ENCODE data around the gene SORCS2. TPM values are rescaled to one million over a fixed set of nuclear protein-coding genes. Genes with fewer than 3 reads are reported as not detected.

SORCS2 gene
- total RNA-seq, 2 experiments from 2014 or later, result not detected

GRCh38 chr4:7260569-7260968 is 68.2 kb downstream of the SORCS2 start:
- H3K4me1 Mint-ChIP-seq, result no peaks in the 10 kb centered on the region
- DNase-seq, result no peak
- no peak overlapping the region for H3K4me3 Mint-ChIP-seq
- no peaks in the 10 kb centered on the region for H3K9me3 Mint-ChIP-seq
- no peaks in the 10 kb centered on the region for H3K27me3 Mint-ChIP-seq
- no peak overlapping the region for H3K27ac Mint-ChIP-seq
- no peaks in the 10 kb centered on the region for H3K36me3 Mint-ChIP-seq

GRCh38 chr4:7261087-7261486 is 68.7 kb downstream of the SORCS2 start:
- H3K9me3 Mint-ChIP-seq, result no peaks in the 10 kb centered on the region
- DNase-seq, result no peak
- no peaks in the 10 kb centered on the region for H3K4me1 Mint-ChIP-seq
- H3K27me3 Mint-ChIP-seq, result no peaks in the 10 kb centered on the region
- H3K4me3 Mint-ChIP-seq, result no peak overlapping the region
- no peak overlapping the region for H3K27ac Mint-ChIP-seq
- H3K36me3 Mint-ChIP-seq, result no peaks in the 10 kb centered on the region

- Mint-ChIP-seq H3K27me3 (no peaks in the 10 kb centered on the region), H3K4me3 (no peak overlapping the region), H3K27ac (no peak overlapping the region), H3K4me1 (no peaks in the 10 kb centered on the region), H3K9me3 (no peaks in the 10 kb centered on the region), H3K36me3 (no peaks in the 10 kb centered on the region)
- DNase-seq, result no peak
Observed at GRCh38 chr4:7261536-7261935, 69.2 kb downstream of the SORCS2 start.

DNA sequence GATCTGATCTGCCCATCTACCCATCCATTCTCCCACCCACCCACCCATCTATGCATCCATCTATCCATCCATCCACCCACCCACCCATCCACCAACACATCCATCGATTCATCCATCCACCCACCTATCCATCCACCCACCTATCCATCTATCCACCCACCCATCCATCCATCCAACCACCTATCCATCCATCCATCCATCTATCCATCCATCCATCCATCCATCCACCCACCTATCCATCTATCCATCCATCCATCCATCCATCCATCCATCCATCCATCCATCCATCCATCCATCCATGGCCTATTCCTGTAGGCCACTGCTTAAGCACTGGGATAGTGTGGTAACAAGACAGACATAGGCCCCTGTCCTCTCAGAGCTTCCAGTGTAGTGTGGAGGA is 69.8 kb downstream of the SORCS2 start:
- Mint-ChIP-seq H3K36me3 (no peaks in the 10 kb centered on the region), H3K4me3 (no peak overlapping the region), H3K4me1 (no peaks in the 10 kb centered on the region), H3K27me3 (no peaks in the 10 kb centered on the region), H3K9me3 (no peaks in the 10 kb centered on the region), H3K27ac (no peak overlapping the region)
- DNase-seq, result no peak

DNA sequence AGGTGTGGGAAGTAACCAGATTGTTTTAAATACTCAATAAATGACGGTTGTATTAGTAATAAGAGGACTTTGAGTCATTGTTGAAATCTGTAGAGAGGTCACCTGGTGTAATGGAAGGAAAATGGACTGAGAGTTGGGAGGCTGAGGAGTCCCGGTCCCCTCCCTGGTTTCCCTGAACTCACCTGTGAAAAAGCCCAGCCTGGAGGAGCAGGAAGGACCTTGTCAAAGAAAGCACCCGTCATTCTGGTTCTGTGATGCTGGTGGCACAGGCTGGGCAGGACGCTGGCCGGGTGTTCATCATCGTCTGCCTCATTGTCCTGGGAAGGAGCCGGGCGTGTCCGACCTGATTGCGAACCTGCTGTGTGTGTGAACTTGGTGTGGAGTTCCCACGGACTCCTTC is 70.8 kb downstream of the SORCS2 start:
- Mint-ChIP-seq H3K27me3 (no peaks in the 10 kb centered on the region), H3K36me3 (no peaks in the 10 kb centered on the region), H3K4me1 (no peaks in the 10 kb centered on the region), H3K9me3 (no peaks in the 10 kb centered on the region), H3K27ac (no peak overlapping the region), H3K4me3 (no peak overlapping the region)
- no peak for DNase-seq

DNA sequence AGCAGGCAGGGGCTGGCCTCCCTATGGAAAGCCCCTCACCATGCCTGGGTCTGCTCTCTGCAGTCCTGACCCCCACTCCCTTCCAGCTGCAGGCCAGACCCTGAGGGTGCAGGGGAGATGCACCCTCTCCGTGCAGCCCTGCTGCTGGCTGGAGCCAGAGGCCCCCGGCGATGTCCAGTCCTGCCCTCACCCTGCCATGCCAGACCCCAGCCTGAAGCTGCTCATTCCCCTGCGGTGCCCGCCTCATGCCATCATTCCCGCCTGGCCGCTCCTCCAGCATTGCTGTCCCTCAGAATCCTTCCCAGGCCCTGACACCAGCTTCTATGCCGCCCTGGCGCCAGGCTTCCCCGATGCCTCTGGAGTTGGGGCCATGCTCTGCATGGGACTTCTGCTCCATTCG is 72.4 kb downstream of the SORCS2 start:
- no peak for DNase-seq
- Mint-ChIP-seq H3K9me3 (no peaks in the 10 kb centered on the region), H3K36me3 (no peaks in the 10 kb centered on the region), H3K4me3 (no peak overlapping the region), H3K27ac (no peak overlapping the region), H3K4me1 (no peaks in the 10 kb centered on the region), H3K27me3 (no peaks in the 10 kb centered on the region)

DNA sequence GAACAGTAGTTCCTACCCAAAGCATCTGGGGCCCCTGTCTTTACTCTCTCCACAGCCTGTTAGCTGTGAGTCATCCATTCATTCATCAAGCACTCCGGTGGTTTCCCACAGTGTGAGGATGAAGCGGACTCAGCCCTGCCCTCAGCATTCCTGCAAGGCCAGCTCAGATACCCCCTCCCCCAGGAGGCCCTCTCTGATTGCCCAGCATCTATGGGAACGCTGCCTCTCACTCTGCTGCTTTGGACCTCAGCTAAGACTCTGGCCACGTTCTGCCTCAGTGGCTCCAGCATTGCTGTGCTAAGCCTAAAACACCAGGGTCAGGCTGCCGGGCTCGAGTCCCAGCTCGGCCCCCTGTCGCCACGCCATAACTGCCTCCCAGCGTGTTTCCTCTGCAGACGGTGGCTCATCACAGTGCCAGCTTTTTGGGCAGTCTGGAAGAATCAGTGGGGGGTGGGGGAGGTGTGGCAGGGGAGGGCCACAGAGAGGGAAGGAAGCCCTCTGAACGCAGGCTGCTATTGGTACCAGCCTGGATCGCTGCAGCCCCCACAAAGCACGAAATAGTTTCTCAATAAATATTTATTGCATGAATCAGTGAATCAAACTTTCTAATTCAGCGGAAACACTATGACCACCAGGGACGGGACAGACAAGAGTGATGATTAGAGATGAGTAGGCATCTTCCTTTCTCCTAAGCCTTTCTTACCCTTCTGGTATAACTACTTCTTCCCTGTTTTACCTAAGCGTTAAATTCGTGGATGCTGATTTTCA is 74.4 kb downstream of the SORCS2 start:
- H3K4me1 Mint-ChIP-seq, result no peaks in the 10 kb centered on the region
- no peak overlapping the region for H3K4me3 Mint-ChIP-seq
- no peaks in the 10 kb centered on the region for H3K36me3 Mint-ChIP-seq
- no peak overlapping the region for H3K27ac Mint-ChIP-seq
- no peaks in the 10 kb centered on the region for H3K27me3 Mint-ChIP-seq
- no peak for DNase-seq
- no peaks in the 10 kb centered on the region for H3K9me3 Mint-ChIP-seq

- Mint-ChIP-seq H3K4me1 (no peaks in the 10 kb centered on the region), H3K36me3 (no peaks in the 10 kb centered on the region), H3K4me3 (no peak overlapping the region), H3K9me3 (no peaks in the 10 kb centered on the region), H3K27ac (no peak overlapping the region), H3K27me3 (no peaks in the 10 kb centered on the region)
- no peak for DNase-seq
Observed at GRCh38 chr4:7267829-7268228, 75.5 kb downstream of the SORCS2 start.

GRCh38 chr4:7268941-7269340 is 76.6 kb downstream of the SORCS2 start:
- DNase-seq, result no peak
- no peaks in the 10 kb centered on the region for H3K36me3 Mint-ChIP-seq
- no peak overlapping the region for H3K4me3 Mint-ChIP-seq

GRCh38 chr4:7270121-7270520 is 77.8 kb downstream of the SORCS2 start:
- H3K36me3 Mint-ChIP-seq, result no peaks in the 10 kb centered on the region
- H3K27me3 Mint-ChIP-seq, result no peaks in the 10 kb centered on the region
- no peak overlapping the region for H3K4me3 Mint-ChIP-seq
- no peak overlapping the region for H3K27ac Mint-ChIP-seq
- H3K9me3 Mint-ChIP-seq, result no peaks in the 10 kb centered on the region
- DNase-seq, result no peak
- no peaks in the 10 kb centered on the region for H3K4me1 Mint-ChIP-seq

More at GRCh38 chr4:7268941-7269340, 76.6 kb downstream of the SORCS2 start:
- H3K27ac Mint-ChIP-seq, result no peak overlapping the region
- H3K27me3 Mint-ChIP-seq, result no peaks in the 10 kb centered on the region
- no peaks in the 10 kb centered on the region for H3K9me3 Mint-ChIP-seq
- H3K4me1 Mint-ChIP-seq, result no peaks in the 10 kb centered on the region

DNA sequence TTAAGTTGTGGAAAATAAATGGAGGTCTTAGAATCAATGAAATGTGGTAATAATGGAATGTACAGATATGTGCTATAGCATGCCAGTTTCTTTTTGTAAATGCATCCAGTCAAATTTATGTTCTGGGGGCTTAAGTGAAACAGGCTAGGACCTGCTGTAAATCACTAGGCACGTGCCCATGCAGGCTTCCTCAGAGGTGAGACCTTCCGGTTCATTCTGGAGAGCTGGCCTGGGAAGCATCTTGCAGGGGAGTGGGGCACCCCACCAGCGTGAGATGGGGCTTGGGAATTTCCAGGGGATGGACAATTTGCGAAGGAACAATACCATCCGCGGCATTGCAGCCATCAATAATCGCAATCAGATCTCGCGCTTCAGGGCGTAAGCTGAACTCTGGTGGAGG is 80.1 kb downstream of the SORCS2 start:
- DNase-seq, result no peak
- Mint-ChIP-seq H3K9me3 (no peaks in the 10 kb centered on the region), H3K36me3 (no peaks in the 10 kb centered on the region), H3K4me1 (no peaks in the 10 kb centered on the region), H3K27me3 (peaks cover 2% of the 10 kb centered on the region), H3K27ac (no peak overlapping the region), H3K4me3 (no peak overlapping the region)

GRCh38 chr4:7273738-7274297 is 81.5 kb downstream of the SORCS2 start:
- H3K4me1 Mint-ChIP-seq, result no peaks in the 10 kb centered on the region
- no peak overlapping the region for H3K4me3 Mint-ChIP-seq
- no peaks in the 10 kb centered on the region for H3K36me3 Mint-ChIP-seq
- no peak for DNase-seq
- H3K27me3 Mint-ChIP-seq, result peaks cover 3% of the 10 kb centered on the region
- H3K27ac Mint-ChIP-seq, result no peak overlapping the region
- no peaks in the 10 kb centered on the region for H3K9me3 Mint-ChIP-seq

- Mint-ChIP-seq H3K36me3 (no peaks in the 10 kb centered on the region), H3K4me1 (no peaks in the 10 kb centered on the region), H3K27ac (no peak overlapping the region), H3K4me3 (no peak overlapping the region), H3K27me3 (peaks cover 3% of the 10 kb centered on the region), H3K9me3 (no peaks in the 10 kb centered on the region)
- DNase-seq, result no peak
Observed at GRCh38 chr4:7275067-7275466, 82.7 kb downstream of the SORCS2 start.

DNA sequence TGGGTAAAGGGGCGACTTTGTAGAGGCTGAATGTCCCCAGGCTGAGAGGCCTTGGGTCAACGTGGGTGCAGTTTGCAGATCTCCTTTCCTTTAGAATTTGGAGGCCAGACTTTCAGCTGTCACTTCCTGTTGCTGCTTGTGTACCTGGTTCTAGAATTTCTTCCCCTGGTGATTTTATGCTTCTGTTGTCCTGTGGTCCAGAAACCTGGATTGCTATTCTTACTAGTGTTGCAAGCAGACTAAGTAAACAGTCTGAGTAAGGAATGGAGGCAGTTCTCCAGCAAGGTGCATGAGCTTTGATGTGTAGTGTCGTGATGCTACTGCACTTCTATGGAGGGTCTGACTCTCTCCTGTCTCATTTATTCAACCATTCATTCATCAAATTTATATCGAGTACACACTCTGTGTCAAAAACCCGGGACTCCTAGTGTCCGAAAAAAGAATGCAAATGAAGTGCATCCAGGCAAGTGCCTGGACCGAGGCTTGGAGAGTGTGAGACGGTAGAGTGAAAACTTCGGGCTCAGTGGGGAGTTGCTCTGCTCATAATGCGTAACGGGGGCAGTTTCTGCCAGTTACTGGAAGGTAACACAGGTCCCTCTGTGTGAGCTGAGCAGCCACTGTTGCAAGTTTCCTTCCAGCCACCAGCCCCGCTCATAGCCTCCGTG is 83.3 kb downstream of the SORCS2 start:
- no peak for DNase-seq
- no peaks in the 10 kb centered on the region for H3K4me1 Mint-ChIP-seq
- H3K4me3 Mint-ChIP-seq, result no peak overlapping the region
- peaks cover 3% of the 10 kb centered on the region for H3K27me3 Mint-ChIP-seq
- no peak overlapping the region for H3K27ac Mint-ChIP-seq
- H3K9me3 Mint-ChIP-seq, result no peaks in the 10 kb centered on the region
- no peaks in the 10 kb centered on the region for H3K36me3 Mint-ChIP-seq

DNA sequence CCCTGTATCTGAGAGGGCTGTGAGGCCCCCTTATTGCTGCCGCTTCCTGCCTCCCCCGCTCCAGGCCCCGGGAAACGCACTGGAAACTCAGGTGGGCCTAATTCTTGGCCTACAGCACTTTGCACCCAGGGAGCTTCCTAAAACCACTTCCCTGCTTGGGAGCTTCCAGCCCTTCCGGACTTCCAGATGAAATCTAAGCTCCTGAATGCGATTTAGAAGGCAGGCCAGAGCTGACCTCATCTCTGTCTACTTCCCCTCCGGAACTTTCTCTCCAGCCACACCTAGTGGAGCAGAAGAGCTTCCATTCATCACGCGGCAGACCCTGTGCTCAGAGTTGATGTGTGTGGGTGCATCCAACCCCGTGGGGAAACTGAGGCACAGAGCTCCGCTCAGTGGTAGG is 84.2 kb downstream of the SORCS2 start:
- peaks cover 6% of the 10 kb centered on the region for H3K27me3 Mint-ChIP-seq
- DNase-seq, result no peak
- H3K36me3 Mint-ChIP-seq, result no peaks in the 10 kb centered on the region
- H3K27ac Mint-ChIP-seq, result no peak overlapping the region
- H3K4me3 Mint-ChIP-seq, result no peak overlapping the region
- H3K9me3 Mint-ChIP-seq, result no peaks in the 10 kb centered on the region
- H3K4me1 Mint-ChIP-seq, result no peaks in the 10 kb centered on the region

All from activated naive CD8-positive, alpha-beta T cell treated with anti-CD3 and anti-CD28 coated beads for 36 hours (primary cell).